Stomach smooth muscle (tissue), 2 donors: ENCODE results near the gene SOD3.
A peak's percentile ranks its signal among the peaks of the same experiment; 100 is the strongest.

Source experiments
- H3K27ac ChIP-seq: one replicate; pipeline ENCODE4 v1.7.0; 2013; ENCODE audit warnings: mild to moderate bottlenecking, low read length, inconsistent platforms
- H3K27me3 ChIP-seq, 2 donors: one replicate each; pipeline ENCODE4 v1.7.0; 2013; ENCODE audit warnings: low read length in 2 of 2; ENCODE audit not compliant: insufficient read depth in 2 of 2, control insufficient read depth in 1 of 2
- H3K36me3 ChIP-seq, 2 donors: one replicate each; pipeline ENCODE4 v1.7.0; 2013; ENCODE audit warnings: low read length in 2 of 2; ENCODE audit not compliant: control insufficient read depth in 2 of 2, insufficient read depth in 2 of 2
- H3K4me1 ChIP-seq: one replicate; pipeline ENCODE4 v1.7.0; 2013; ENCODE audit warnings: low read length; ENCODE audit not compliant: control insufficient read depth, insufficient read depth
- H3K4me3 ChIP-seq, 2 donors: one replicate each; pipeline ENCODE4 v1.7.0; 2013; ENCODE audit warnings: low read length in 2 of 2
- H3K9ac ChIP-seq, 2 donors: one replicate each; pipeline ENCODE4 v1.7.0; 2013; ENCODE audit warnings: low read length in 2 of 2, mild to moderate bottlenecking in 1 of 2
- H3K9me3 ChIP-seq, 2 donors: one replicate each; pipeline ENCODE4 v1.7.0; 2013; ENCODE audit warnings: low read length in 2 of 2; ENCODE audit not compliant: control insufficient read depth in 2 of 2
- donor health status: healthy.
- donor health status: Pancreatic carcinoma.

SOD3 gene, protein sequence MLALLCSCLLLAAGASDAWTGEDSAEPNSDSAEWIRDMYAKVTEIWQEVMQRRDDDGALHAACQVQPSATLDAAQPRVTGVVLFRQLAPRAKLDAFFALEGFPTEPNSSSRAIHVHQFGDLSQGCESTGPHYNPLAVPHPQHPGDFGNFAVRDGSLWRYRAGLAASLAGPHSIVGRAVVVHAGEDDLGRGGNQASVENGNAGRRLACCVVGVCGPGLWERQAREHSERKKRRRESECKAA

DNA sequence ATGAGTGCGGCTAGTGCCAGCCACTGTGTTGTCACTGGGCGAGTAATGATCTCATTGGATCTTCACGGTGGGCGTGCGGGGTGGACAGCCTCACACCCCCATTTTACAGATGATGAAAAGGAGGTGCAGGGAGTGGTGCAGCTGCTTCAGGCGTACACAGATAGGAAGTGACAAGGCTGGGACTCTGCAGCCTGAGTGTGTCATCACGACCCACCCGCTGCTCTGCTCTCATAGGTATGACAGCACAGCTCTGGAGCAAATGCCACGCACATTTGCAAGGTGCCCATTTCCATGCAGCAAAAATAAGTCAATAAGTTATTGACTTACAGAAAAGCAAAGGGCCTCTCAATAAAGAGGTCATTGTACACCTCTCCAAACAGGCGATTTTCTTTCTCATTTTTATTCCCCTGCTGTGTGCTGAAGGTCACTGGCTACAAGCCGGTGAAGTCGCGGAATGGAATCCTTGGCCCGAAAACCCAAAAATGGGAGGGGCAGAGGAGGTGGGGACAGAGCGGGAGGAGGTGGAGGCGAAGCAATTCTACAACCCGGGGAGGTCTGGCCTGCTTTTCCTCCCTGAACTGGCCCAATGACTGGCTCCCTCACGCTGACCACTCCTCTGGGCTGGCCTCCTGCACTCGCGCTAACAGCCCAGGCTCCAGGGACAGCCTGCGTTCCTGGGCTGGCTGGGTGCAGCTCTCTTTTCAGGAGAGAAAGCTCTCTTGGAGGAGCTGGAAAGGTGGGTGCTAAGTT, at the start of gene SOD3:
Gene SOD3 (plus strand): TSS at position 658 of the 750 bp plus-strand sequence. CDS start 3,949 bp downstream, outside the sequence.
- H3K36me3 ChIP-seq, result no peaks in the 10 kb centered on the region
- H3K4me1 ChIP-seq, result peaks cover 31% of the 10 kb centered on the region
- H3K27ac ChIP-seq, result peak within 1 kb of the TSS; percentile 85
- no peaks in the 10 kb centered on the region for H3K9me3 ChIP-seq
- no peaks in the 10 kb centered on the region for H3K27me3 ChIP-seq
- peak within 1 kb of the TSS; percentile 83 to 90 for H3K9ac ChIP-seq
- peak within 1 kb of the TSS; percentile 63 to 79 for H3K4me3 ChIP-seq

DNA sequence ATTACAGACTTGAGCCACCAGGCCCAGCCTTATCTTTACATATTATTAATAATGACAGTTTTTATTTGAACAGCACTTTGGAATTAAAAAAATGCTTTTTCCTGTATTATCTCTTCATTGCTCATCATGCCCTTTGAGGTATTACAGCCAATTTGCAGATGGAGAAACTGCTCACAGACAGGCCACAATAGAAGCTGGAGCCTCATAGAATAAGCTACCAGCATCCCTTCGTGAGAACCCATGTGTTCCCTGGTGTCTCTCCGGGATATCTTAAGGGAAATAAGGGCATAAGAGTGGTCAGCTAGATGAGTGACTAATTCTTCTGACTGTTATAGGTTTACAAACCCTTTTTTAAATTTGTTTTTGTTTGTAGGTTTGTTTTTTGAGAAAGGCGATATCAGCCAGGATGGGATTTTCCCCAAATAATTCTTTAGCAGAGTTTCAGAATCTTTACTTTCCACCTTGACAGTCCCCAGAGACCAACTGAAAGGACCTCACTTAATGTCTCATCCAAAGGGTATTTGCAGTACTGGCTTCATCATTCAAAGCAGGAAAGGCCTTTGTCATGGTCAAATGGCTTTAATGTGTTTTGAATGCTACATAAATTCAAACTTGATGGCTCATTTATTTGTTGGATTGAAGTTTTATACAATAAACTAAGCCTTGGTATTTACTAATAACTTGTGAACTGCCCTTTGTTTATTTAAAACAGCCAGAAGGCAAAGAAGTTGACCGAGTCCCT, 48.0 kb upstream of the SOD3 start:
- H3K9me3 ChIP-seq, result no peaks in the 10 kb centered on the region
- H3K27ac ChIP-seq, result no peak overlapping the region
- H3K9ac ChIP-seq, result no peak overlapping the region
- no peaks in the 10 kb centered on the region for H3K36me3 ChIP-seq
- H3K27me3 ChIP-seq, result peaks cover 0 to 2% of the 10 kb centered on the region in 2 donors
- H3K4me3 ChIP-seq, result no peak overlapping the region
- H3K4me1 ChIP-seq, result peaks cover 9% of the 10 kb centered on the region

DNA sequence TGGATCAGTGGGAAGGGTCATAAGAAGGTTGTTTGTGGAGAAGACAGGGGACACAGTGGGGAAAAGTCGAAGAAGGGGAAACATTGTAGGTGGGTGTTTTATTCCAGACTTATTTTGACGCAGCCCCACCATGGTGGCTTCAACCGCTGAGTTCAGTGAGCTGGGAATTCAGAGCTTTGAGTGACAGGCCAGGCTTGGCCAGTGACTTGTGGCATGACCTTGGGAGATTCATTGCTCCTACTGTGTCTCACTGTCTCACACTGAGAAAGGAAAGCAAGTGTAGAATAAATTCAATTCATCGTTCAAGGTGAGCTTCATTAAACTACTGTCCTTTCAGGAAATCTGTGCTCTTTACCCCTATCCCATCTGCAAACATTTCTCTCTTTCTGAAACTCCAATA, 47.4 kb upstream of the SOD3 start:
- peaks cover 9% of the 10 kb centered on the region for H3K4me1 ChIP-seq
- H3K27ac ChIP-seq, result no peak overlapping the region
- no peaks in the 10 kb centered on the region for H3K36me3 ChIP-seq
- H3K9me3 ChIP-seq, result no peaks in the 10 kb centered on the region
- no peak overlapping the region for H3K9ac ChIP-seq
- no peak overlapping the region for H3K4me3 ChIP-seq
- peaks cover 0 to 2% of the 10 kb centered on the region in 2 donors for H3K27me3 ChIP-seq

DNA sequence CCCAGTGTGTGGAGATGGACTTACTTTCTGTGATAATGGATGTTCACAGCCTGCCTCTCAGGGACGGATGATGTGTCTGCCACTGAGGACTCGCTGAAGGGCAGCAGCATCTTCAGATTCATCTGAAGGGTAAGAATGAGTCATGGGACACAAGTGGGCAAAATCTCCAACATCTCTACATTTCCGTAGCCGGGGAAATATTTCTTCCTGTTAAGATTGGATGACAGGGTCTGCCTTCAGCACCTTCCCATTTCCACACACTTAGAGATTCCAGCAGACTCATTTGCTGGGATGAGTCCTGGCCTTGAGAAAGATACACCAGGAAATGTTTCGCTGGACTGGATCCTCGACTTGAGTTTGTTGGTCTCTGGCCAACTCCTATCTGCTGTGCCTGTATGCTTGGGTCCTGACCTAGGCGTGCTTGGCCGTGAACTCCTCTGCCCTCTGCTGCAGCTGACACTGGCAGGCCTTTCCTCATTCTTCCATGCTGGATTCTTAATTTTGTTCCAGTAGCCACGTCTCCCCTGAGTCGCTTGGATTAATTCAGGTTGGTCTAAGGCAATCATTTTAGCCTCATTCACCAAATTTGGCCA, 46.5 kb upstream of the SOD3 start:
- H3K36me3 ChIP-seq, result no peaks in the 10 kb centered on the region
- H3K27me3 ChIP-seq, result peaks cover 0 to 2% of the 10 kb centered on the region in 2 donors
- no peaks in the 10 kb centered on the region for H3K9me3 ChIP-seq
- no peak overlapping the region for H3K27ac ChIP-seq
- H3K4me1 ChIP-seq, result peaks cover 3% of the 10 kb centered on the region
- H3K4me3 ChIP-seq, result no peak overlapping the region
- H3K9ac ChIP-seq, result no peak overlapping the region

DNA sequence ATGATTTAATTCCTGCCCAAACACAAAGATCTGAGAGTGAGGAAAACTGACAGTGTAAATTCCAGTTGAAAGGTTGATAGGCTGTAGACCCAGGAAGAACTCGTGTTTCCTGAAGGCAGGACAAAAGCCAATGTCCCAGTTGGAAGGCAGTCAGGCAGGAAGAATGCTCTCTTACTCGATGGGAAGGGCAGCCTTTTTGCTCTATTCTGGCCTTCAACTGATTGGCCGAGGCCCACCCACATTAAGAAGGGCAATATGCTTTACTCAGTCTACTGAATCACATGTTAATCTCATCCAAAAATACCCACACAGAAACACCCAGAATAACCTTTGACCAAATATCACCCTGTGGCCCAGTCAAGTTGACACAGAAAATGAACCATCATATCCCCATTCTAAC, 45.3 kb upstream of the SOD3 start:
- Histone ChIP-seq H3K27me3 (peaks cover 0 to 2% of the 10 kb centered on the region in 2 donors), H3K9me3 (no peaks in the 10 kb centered on the region), H3K27ac (no peak overlapping the region), H3K4me1 (no peaks in the 10 kb centered on the region), H3K36me3 (no peaks in the 10 kb centered on the region), H3K4me3 (no peak overlapping the region), H3K9ac (no peak overlapping the region)

DNA sequence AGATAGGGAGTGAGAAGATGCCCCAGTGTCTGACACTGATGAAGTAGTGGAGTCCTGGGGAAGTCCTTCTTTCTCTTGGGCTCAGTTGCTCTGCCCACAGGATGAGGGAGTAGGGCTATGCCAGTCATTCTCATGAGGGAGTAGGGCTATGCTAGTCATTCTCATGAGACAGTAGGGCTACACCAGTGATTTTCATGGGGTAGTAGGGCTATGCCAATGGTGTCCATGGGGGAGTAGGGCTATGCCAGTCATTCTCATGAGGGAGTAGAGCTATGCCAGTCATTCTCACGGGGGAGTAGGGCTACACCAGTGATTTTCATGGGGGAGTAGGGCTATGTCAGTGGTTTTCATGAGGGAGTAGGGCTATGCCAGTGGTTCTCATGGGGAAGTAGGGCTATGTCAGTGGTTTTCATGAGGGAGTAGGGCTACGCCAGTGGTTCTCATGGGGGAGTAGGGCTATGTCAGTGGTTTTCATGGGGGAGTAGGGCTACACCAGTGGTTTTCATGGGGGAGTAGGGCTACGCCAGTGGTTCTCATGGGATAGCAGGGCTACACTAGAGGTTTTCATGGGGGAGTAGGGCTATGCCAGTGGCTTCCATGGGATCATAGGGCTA, 43.3 kb upstream of the SOD3 start:
- peaks cover 0 to 2% of the 10 kb centered on the region in 2 donors for H3K27me3 ChIP-seq
- H3K36me3 ChIP-seq, result no peaks in the 10 kb centered on the region
- no peak overlapping the region for H3K27ac ChIP-seq
- H3K9ac ChIP-seq, result no peak overlapping the region
- H3K4me3 ChIP-seq, result no peak overlapping the region
- H3K4me1 ChIP-seq, result no peaks in the 10 kb centered on the region
- peaks cover 3 to 5% of the 10 kb centered on the region in 2 donors for H3K9me3 ChIP-seq

DNA sequence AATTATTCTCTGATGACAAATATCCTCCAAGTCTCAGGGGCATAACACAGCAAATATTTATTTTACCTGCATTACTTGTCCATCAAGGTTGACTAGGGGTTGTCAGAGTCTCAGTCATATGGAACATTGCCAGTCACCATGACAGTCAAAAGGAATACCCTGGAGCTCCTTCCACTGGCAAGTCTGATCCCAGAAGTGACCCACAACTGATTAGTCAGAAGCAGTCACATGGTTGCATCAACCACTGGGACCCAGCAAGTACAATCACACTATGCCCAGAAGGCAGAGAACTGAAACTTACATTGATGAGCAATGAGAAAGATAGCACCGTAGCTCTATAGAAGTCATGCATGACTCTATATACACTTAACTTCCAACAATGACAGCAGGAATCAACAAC, 41.9 kb upstream of the SOD3 start:
- Histone ChIP-seq H3K9me3 (peaks cover 3 to 5% of the 10 kb centered on the region in 2 donors), H3K9ac (no peak overlapping the region), H3K27ac (no peak overlapping the region), H3K27me3 (peaks cover 0 to 2% of the 10 kb centered on the region in 2 donors), H3K4me1 (no peaks in the 10 kb centered on the region), H3K36me3 (no peaks in the 10 kb centered on the region), H3K4me3 (no peak overlapping the region)

DNA sequence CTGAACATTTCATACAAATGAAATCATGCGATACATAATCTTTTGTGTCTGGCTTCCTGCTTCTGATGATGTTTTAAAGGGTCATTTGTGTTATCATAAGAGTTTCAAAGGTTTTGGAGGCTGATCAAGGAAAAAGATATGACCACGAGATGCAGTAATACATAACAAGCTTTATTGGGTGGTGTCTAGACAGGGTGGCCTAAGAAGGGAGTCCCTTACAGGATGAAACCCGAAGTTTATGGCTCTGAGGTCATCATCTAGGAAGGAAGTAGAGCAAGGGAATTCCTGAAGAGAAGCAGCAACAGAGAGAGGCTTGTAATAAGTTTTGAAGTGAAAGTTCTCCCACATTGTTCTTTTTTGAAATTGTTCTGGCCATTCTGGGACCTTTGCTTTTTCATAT, 40.8 kb upstream of the SOD3 start:
- Histone ChIP-seq H3K4me3 (no peak overlapping the region), H3K4me1 (no peaks in the 10 kb centered on the region), H3K27ac (no peak overlapping the region), H3K27me3 (peaks cover 0 to 2% of the 10 kb centered on the region in 2 donors), H3K9ac (no peak overlapping the region), H3K9me3 (peaks cover 3 to 5% of the 10 kb centered on the region in 2 donors), H3K36me3 (no peaks in the 10 kb centered on the region)

DNA sequence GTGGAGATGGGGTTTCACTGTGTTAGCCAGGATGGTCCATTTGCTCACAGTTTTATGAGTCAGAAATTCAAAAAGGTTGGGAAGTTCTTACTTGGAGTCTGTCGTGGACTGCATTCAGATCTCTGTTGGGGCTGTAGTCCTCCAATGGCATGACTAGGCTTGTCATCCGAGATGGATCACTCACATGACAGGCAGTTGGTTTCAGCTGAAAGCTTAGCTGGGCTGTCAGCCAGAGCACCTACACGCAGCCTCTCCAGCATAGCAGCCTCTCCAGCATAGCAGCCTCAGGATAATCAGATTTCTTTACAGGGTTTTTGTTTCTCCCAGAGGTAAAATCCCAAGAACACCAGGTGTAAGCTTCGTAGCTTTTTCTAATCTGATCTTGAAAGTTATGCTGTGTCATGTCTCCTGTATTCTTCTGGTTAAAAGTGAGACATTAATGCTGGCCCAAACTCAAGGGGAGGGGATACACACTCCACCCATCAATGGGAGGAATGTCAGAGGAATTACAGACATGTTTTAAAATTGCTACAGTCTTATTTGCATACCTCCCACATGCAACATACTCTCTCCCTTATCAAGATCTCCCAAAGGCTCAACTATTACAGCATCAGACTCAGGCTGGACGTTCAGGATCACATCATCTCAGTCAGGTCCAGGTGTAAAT, 31.6 kb upstream of the SOD3 start:
- Histone ChIP-seq H3K9ac (no peak overlapping the region), H3K36me3 (no peaks in the 10 kb centered on the region), H3K9me3 (no peaks in the 10 kb centered on the region), H3K4me1 (peaks cover 10% of the 10 kb centered on the region), H3K27ac (no peak overlapping the region), H3K4me3 (no peak overlapping the region), H3K27me3 (no peaks in the 10 kb centered on the region)

DNA sequence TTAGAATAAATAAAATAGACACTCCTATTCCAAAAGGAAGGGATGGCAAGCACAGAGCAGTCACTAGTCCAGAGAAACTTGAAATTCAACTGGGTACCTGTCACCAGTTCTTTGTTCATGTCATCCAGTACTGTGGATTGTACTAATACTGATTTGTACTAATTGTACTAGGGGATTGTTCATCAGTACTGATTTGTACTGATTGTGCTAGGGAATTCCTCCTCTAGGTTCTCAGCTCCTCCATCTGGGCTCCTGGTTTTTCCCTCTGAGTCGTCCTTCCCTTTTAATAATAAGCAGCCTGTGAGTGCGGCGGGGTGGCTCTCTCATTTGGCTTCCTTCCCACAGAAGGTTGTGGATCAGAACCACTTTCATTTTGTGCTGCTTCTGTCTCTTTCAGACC, 31.0 kb upstream of the SOD3 start:
- Histone ChIP-seq H3K27ac (no peak overlapping the region), H3K4me3 (no peak overlapping the region), H3K27me3 (no peaks in the 10 kb centered on the region), H3K9ac (no peak overlapping the region), H3K4me1 (peaks cover 10% of the 10 kb centered on the region), H3K36me3 (no peaks in the 10 kb centered on the region), H3K9me3 (no peaks in the 10 kb centered on the region)
